Thyroid gland (tissue), 4 donors: ENCODE results near the gene SUPT6H. TPM values are rescaled to one million over a fixed set of nuclear protein-coding genes. Genes with fewer than 3 reads are reported as not detected.
A peak's percentile ranks its signal among the peaks of the same experiment; 100 is the strongest.

Source experiments
- DNase-seq, 2 donors: peaks; one replicate each; pipeline ENCODE4 v3.0.0-alpha.2; 2019
- H3K27ac ChIP-seq, 3 donors: fragments of 200-600 bp; sonication (generic); 1 replicate in 2 of 3; 2 replicates in 1 of 3; pipeline ENCODE4 v1.5.1; 2016 to 2019; ENCODE audit warnings: mild to moderate bottlenecking in 1 of 3, moderate library complexity in 1 of 3
- H3K27me3 ChIP-seq: fragments of 200-600 bp; sonication (generic); one replicate; pipeline ENCODE4 v1.5.1; 2019
- H3K36me3 ChIP-seq, 2 donors: fragments of 200-600 bp; sonication (generic); one replicate each; pipeline ENCODE4 v1.5.1; 2016 to 2019
- H3K4me1 ChIP-seq, 2 donors: fragments of 200-600 bp; sonication (generic); one replicate each; pipeline ENCODE4 v1.5.1; 2017 to 2019
- H3K4me3 ChIP-seq, 3 donors: fragments of 200-600 bp; sonication (generic); replicated peaks in 1 of 3; 1 replicate in 2 of 3; 2 replicates in 1 of 3; pipeline ENCODE4 v1.5.1; 2016; ENCODE audit warnings: mild to moderate bottlenecking in 1 of 3
- H3K9me3 ChIP-seq: fragments of 200-600 bp; sonication (generic); one replicate; pipeline ENCODE4 v1.5.1; 2017
- CTCF ChIP-seq, 6 experiments: fragments of 200-600 bp in 3 of 6; fragments of 450-650 bp in 3 of 6; sonication (generic) in 3 of 6; IDR thresholded peaks; one replicate each; pipeline ENCODE4 v1.5.1; 2016 to 2019; ENCODE audit warnings: antibody characterized with exemption in 6 of 6, mild to moderate bottlenecking in 2 of 6, inconsistent platforms in 1 of 6, moderate library complexity in 1 of 6
- POLR2A ChIP-seq, 2 donors: fragments of 450-650 bp; IDR thresholded peaks; one replicate each; pipeline ENCODE4 v1.6.1; 2017; ENCODE audit warnings: antibody characterized with exemption in 2 of 2, mild to moderate bottlenecking in 2 of 2, moderate library complexity in 1 of 2
- WGBS, 2 donors: methylation state at CpG; one replicate each; pipeline ENCODE4 v1.1.5; 2017; 5-methylcytosine and 5-hydroxymethylcytosine counted together
- intact Hi-C: fragments of 100-400 bp; cut with DNase I; formaldehyde crosslinking; loops from one replicate; pipeline ENCODE4 v1.15.1; 2023
- small RNA-seq: library from RNA; depleted of rRNA; stranded (forward); fragments of <200 nt; gene quantifications from one replicate; pipeline ENCODE3, GENCODE V24; 2016
- total RNA-seq, 4 donors: library from RNA; depleted of rRNA; stranded (reverse); fragments of >200 nt; gene quantifications; one replicate each; pipeline ENCODE4 v1.2.3, GENCODE V29; 2016

The SUPT6H gene
- total RNA-seq, 4 donors from 2014 or later, result 49.2 to 117 (median 61.6) TPM

- H3K9me3 ChIP-seq, result no peaks in the 10 kb centered on the region
- peak overlapping the region in 2 of 3 donors; percentile 34 to 62 for H3K27ac ChIP-seq
- peaks cover 22 to 26% of the 10 kb centered on the region in 2 donors for H3K36me3 ChIP-seq
- intact Hi-C loops, result no loop called here
- no peak overlapping the region for H3K4me3 ChIP-seq
- H3K27me3 ChIP-seq, result no peaks in the 10 kb centered on the region
- H3K4me1 ChIP-seq, result peaks cover 35 to 46% of the 10 kb centered on the region in 2 donors
- TF ChIP-seq POLR2A (IDR thresholded peaks at IDR 0.05) (no peak), CTCF (IDR thresholded peaks at IDR 0.05) (peak; percentile 97 to 100 (median 100))
- WGBS, 2 donors, result 38% methylated on average over 20 of the region's 20 CpGs
- peak; percentile 96 to 97 for DNase-seq
Observed at GRCh38 chr17:28750178-28751047, 88.4 kb downstream of the SUPT6H start.

GRCh38 chr17:28751600-28752366 is 89.8 kb downstream of the SUPT6H start:
- Histone ChIP-seq H3K4me3 (no peak overlapping the region), H3K27ac (no peak overlapping the region), H3K27me3 (no peaks in the 10 kb centered on the region), H3K36me3 (peaks cover 22 to 26% of the 10 kb centered on the region in 2 donors), H3K4me1 (peaks cover 27 to 41% of the 10 kb centered on the region in 2 donors), H3K9me3 (no peaks in the 10 kb centered on the region)
- TF ChIP-seq CTCF (IDR thresholded peaks at IDR 0.05) (no peak), POLR2A (IDR thresholded peaks at IDR 0.05) (no peak)
- intact Hi-C loops, result no loop called here
- no peak for DNase-seq
- 89 to 95% methylated on average over 9 to 10 of the region's 10 CpGs for WGBS, 2 donors

Small RNAs within 50 kb of the gene (small RNA-seq; reads per million reads assigned to genes)
- gene SNORD42A (not detected), gene SNORD42B (not detected), gene SNORD4A (not detected), gene SNORD4B (not detected)

Other genes starting within 250 kb of the SUPT6H start
- gene SLC13A2, start 188.6 kb upstream of the SUPT6H start, total RNA-seq, result not detected
- gene FOXN1, start 155.9 kb upstream of the SUPT6H start, total RNA-seq, result under 1 TPM in 1 of 4 donors, not detected in 3; 0.34 TPM
- 10 to 100 TPM; 29.8 to 43.9 (median 36.0) TPM for gene UNC119, start 109.6 kb upstream of the SUPT6H start, total RNA-seq
- gene PIGS, start 90.7 kb upstream of the SUPT6H start, total RNA-seq, result 100 to 1,000 TPM in 1 of 4 donors, 10 to 100 TPM in 3; 37.2 to 111 (median 74.7) TPM
- gene ALDOC, start 85.3 kb upstream of the SUPT6H start, total RNA-seq, result 10 to 100 TPM in 1 of 4 donors, 1 to 10 TPM in 3; 6.0 to 13.1 (median 8.7) TPM
- gene SPAG5, start 63.2 kb upstream of the SUPT6H start, total RNA-seq, result 10 to 100 TPM in 2 of 4 donors, 1 to 10 TPM in 2; 4.4 to 27.0 (median 9.9) TPM
- gene RSKR, start 48.0 kb upstream of the SUPT6H start, total RNA-seq, result 10 to 100 TPM in 1 of 4 donors, 1 to 10 TPM in 3; 4.2 to 13.1 (median 9.5) TPM
- gene BLTP2, start 17.0 kb upstream of the SUPT6H start, total RNA-seq, result 100 to 1,000 TPM in 3 of 4 donors, 10 to 100 TPM in 1; 96.5 to 153 (median 129) TPM
- 10 to 100 TPM; 28.9 to 74.6 (median 48.6) TPM for gene SDF2, start 299 bp upstream of the SUPT6H start, total RNA-seq
- 1 to 10 TPM in 2 of 4 donors, under 1 TPM in 1, not detected in 1; 0.46 to 4.3 (median 1.1) TPM for gene PROCA1, start 49.7 kb downstream of the SUPT6H start, total RNA-seq
- 100 to 1,000 TPM; 136 to 186 (median 159) TPM for gene RAB34, start 55.7 kb downstream of the SUPT6H start, total RNA-seq
- gene RPL23A, start 57.8 kb downstream of the SUPT6H start, total RNA-seq, result 100 to 1,000 TPM; 181 to 750 (median 443) TPM
- gene TLCD1, start 64.0 kb downstream of the SUPT6H start, total RNA-seq, result 10 to 100 TPM in 1 of 4 donors, 1 to 10 TPM in 3; 1.6 to 21.4 (median 5.1) TPM
- gene NEK8, start 66.6 kb downstream of the SUPT6H start, total RNA-seq, result 10 to 100 TPM in 1 of 4 donors, 1 to 10 TPM in 3; 3.9 to 14.0 (median 8.1) TPM
- 10 to 100 TPM; 33.3 to 64.3 (median 44.3) TPM for gene TRAF4, start 81.8 kb downstream of the SUPT6H start, total RNA-seq
- 10 to 100 TPM; 14.1 to 22.6 (median 15.8) TPM for gene FAM222B, start 180.6 kb downstream of the SUPT6H start, total RNA-seq
- gene ERAL1, start 192.8 kb downstream of the SUPT6H start, total RNA-seq, result 10 to 100 TPM; 23.1 to 59.3 (median 41.2) TPM
- gene FLOT2, start 235.5 kb downstream of the SUPT6H start, total RNA-seq, result 10 to 100 TPM; 55.0 to 75.0 (median 62.7) TPM
- 10 to 100 TPM; 10.6 to 16.2 (median 13.3) TPM for gene DHRS13, start 240.9 kb downstream of the SUPT6H start, total RNA-seq